HFFc6 (cell line): ENCODE measurements around the gene MTHFR. TPM values are rescaled to one million over a fixed set of nuclear protein-coding genes. Genes with fewer than 3 reads are reported as not detected.
A peak's percentile ranks its signal among the peaks of the same experiment; 100 is the strongest.

Experiments used
- DNase-seq: peaks from one replicate; pipeline ENCODE4 v3.0.0-alpha.2; 2018
- H3K27ac Mint-ChIP-seq: 2 replicates; pipeline ENCODE4 v1.8.0; 2020; ENCODE audit warnings: mild to moderate bottlenecking, mixed read lengths
- H3K27me3 Mint-ChIP-seq: 2 replicates; pipeline ENCODE4 v1.8.0; 2021; ENCODE audit warnings: mild to moderate bottlenecking, moderate library complexity, mixed read lengths; ENCODE audit not compliant: insufficient read depth
- H3K36me3 Mint-ChIP-seq: 2 replicates; pipeline ENCODE4 v1.8.0; 2021; ENCODE audit warnings: low read depth, mixed read lengths
- H3K4me1 Mint-ChIP-seq: 2 replicates; pipeline ENCODE4 v1.8.0; 2020; ENCODE audit warnings: low read depth, mixed read lengths
- H3K4me3 Mint-ChIP-seq: 2 replicates; pipeline ENCODE4 v1.8.0; 2020; ENCODE audit warnings: mild to moderate bottlenecking, moderate library complexity, mixed read lengths
- H3K9me3 Mint-ChIP-seq: 2 replicates; pipeline ENCODE4 v1.8.0; 2020; ENCODE audit warnings: mild to moderate bottlenecking, mixed read lengths
- total RNA-seq, 6 experiments: library from RNA; stranded (reverse); fragmentation: NEBNext Ultra II Directional; extraction: Animal tissue kit (Norgen Biotek cat#: 25700); gene quantifications; 2 replicates in 1 of 6; 3 replicates in 5 of 6; pipeline ENCODE4 v1.2.3, GENCODE V29; 2021
- TF ChIP-seq, protein P1 (sequence below): fragments of 200-600 bp; sonication (generic); IDR thresholded peaks from 2 replicates; pipeline ENCODE4 v1.5.0; 2021; ENCODE audit warnings: antibody characterized with exemption, mild to moderate bottlenecking

MTHFR gene
- total RNA-seq, 6 experiments from 2014 or later: 9.4 to 11.7 (median 10.5) TPM

DNA sequence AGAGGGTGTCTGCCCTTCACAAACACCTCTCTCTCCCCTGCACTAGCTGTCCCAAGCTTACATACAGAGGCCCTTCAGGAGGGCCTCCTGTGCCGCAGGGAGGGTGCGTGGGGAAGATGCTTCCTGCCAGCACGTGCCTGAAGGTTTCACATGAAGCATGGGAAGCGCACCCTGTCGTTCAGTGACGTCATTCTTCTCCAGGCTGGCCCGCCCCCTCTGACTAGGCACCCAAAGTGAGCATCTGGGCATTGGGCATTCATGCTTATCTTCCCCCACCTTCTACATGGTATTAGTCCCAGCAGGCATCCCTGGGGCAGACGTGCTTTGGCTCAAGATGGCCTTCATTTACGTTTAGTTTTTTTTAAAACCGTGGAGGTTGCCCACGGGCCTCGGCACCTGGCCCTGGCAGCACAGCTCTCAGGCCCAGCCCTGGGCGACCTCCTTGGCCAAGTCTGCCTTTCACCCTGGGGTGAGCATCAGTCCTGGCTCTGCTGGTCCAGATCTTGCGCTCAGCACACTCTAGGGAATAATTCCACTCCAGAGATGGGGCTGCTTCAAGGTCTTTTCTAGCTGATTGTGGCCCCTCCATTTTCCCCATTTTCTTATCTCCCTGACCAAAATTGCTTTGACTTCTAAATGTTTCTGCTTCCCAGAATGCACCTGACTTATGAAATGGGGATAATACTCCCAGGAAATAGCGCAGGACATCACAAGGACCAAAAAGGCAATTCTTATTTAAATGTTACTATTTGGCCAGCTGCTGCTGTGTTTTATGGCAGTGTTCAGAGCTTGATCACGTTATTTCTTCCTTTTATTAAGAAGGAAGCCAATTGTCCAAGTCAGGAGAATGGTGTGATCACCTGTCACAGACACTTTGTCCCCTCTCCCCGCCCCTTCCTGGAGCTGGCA, 35.7 kb upstream of the MTHFR start:
- H3K27ac Mint-ChIP-seq: no peak overlapping the region
- DNase-seq: no peak

DNA sequence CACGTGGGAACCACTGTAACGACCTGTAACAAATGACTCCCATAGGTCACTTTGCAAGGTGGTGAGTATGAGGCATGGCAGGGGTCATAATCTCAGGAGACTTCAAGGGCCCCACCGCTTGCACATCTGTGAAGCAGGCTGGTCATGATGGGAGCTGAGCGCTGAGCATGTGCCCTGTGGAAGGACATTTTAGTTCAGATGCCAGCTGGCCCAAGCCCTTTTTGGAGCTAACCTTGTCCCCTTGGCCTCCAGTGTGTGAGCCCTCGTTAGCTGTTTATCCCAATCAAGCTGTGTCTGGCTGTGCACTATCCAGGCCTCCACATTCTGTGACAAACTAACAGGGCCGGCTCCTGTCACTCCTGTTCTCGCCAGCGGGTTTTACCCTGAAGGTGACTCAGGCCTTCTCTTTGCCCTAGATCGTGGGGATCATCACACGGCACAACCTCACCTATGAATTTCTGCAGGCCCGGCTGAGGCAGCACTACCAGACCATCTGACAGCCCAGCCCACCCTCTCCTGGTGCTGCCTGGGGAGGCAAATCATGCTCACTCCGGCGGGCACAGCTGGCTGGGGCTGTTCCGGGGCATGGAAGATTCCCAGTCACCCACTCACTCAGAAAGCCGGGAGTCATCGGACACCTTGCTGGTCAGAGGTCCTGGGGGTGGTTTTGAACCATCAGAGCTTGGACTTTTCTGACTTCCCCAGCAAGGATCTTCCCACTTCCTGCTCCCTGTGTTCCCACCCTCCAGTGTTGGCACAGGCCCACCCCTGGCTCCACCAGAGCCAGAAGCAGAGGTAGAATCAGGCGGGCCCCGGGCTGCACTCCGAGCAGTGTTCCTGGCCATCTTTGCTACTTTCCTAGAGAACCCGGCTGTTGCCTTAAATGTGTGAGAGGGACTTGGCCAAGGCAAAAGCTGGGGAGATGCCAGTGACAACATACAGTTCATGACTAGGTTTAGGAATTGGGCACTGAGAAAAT, 34.3 kb upstream of the MTHFR start:
- H3K27me3 Mint-ChIP-seq: peaks cover 1% of the 10 kb centered on the region; the same call in 1 of the 2 replicates
- no peaks in the 10 kb centered on the region for H3K9me3 Mint-ChIP-seq
- H3K4me1 Mint-ChIP-seq: no peaks in the 10 kb centered on the region
- TF ChIP-seq, protein P1, sequence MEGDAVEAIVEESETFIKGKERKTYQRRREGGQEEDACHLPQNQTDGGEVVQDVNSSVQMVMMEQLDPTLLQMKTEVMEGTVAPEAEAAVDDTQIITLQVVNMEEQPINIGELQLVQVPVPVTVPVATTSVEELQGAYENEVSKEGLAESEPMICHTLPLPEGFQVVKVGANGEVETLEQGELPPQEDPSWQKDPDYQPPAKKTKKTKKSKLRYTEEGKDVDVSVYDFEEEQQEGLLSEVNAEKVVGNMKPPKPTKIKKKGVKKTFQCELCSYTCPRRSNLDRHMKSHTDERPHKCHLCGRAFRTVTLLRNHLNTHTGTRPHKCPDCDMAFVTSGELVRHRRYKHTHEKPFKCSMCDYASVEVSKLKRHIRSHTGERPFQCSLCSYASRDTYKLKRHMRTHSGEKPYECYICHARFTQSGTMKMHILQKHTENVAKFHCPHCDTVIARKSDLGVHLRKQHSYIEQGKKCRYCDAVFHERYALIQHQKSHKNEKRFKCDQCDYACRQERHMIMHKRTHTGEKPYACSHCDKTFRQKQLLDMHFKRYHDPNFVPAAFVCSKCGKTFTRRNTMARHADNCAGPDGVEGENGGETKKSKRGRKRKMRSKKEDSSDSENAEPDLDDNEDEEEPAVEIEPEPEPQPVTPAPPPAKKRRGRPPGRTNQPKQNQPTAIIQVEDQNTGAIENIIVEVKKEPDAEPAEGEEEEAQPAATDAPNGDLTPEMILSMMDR: no peak
- peaks cover 23% of the 10 kb centered on the region for H3K36me3 Mint-ChIP-seq
- no peak overlapping the region for H3K4me3 Mint-ChIP-seq
- H3K27ac Mint-ChIP-seq: no peak overlapping the region
- DNase-seq: no peak

More for the DNA sequence above, 35.7 kb upstream of the MTHFR start:
- peaks cover 34% of the 10 kb centered on the region for H3K36me3 Mint-ChIP-seq
- H3K27me3 Mint-ChIP-seq: peaks cover 1% of the 10 kb centered on the region; the same call in 1 of the 2 replicates
- H3K4me3 Mint-ChIP-seq: no peak overlapping the region
- no peaks in the 10 kb centered on the region for H3K4me1 Mint-ChIP-seq
- TF ChIP-seq, protein P1: no peak
- no peaks in the 10 kb centered on the region for H3K9me3 Mint-ChIP-seq

DNA sequence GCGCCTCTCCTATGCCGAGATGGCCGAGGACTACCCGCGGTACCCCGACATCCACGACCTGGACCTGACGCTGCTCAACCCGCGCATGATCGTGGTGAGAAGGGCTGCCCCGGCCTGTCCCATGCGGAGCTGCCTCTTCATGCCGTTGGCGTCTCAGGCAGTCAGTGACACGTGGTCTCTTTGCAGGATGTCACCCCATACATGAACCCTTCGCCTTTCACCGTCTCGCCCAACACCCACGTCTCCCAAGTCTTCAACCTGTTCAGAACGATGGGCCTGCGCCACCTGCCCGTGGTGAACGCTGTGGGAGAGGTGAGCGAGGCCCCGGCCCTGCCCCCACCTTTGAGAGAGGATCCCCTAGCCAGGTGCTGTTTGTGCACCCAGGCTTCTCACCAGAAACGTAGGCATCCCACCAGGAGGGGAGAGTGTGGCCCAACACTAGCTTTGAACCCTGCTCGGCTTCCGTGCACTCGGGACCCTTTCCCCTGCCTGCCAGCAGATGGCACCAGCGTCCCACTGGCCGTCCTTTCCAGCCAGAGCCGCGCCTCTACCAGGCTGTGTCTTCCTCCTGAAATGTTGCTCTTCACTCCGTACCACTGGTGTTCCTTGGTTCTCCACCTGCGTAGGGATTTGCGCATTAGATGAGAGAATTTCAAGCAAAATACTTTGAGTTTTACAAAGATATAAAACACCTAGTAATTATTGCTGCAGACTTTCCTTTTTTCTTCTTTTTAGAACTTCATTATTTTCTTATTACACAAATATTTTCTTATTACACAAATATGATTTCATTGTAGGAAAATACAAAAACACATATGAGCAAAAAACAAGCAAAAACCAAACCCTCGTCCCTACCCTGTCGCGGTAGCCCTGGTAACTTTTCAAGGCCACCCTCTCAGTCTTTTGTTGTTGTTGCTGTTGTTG, 32.8 kb upstream of the MTHFR start:
- peaks cover 19% of the 10 kb centered on the region; the same call in 1 of the 2 replicates for H3K36me3 Mint-ChIP-seq
- TF ChIP-seq, protein P1: peak; percentile 96
- no peaks in the 10 kb centered on the region for H3K9me3 Mint-ChIP-seq
- no peaks in the 10 kb centered on the region for H3K4me1 Mint-ChIP-seq
- H3K4me3 Mint-ChIP-seq: no peak overlapping the region
- peaks cover 1% of the 10 kb centered on the region; the same call in 1 of the 2 replicates for H3K27me3 Mint-ChIP-seq
- no peak overlapping the region for H3K27ac Mint-ChIP-seq
- DNase-seq: peak; percentile 58

DNA sequence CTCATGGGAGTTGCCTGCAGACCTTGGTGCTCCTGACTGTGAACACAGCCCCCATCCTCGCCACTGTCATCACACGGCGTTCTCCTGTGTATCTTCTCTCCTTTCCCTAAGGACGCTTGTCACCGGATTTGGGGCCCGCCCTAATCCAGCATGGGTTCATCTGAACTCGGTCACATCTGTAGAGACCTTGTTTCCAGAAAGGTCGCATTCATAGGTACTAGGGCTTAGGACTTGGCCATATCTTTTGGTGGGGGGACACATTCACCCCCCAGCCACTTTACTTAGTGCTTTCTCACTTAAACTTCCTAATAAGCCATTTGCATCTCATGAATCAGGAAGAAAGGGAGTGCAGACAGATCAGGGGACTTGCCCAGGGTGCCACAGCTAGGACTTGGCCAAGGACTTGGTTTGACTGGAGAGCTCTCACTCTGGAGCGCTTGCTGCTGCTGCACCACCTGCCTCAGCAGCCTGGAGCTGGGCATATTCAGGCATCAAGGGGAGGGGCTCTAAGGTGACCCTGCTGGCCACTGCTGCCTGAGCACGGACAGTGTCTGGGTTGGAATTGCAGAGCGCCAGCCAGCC, 32.1 kb upstream of the MTHFR start:
- Mint-ChIP-seq H3K4me3 (no peak overlapping the region), H3K27me3 (no peaks in the 10 kb centered on the region; the same call in 1 of the 2 replicates), H3K27ac (no peak overlapping the region), H3K36me3 (peaks cover 19% of the 10 kb centered on the region; the same call in 1 of the 2 replicates), H3K9me3 (no peaks in the 10 kb centered on the region), H3K4me1 (no peaks in the 10 kb centered on the region)
- TF ChIP-seq, protein P1: no peak
- DNase-seq: no peak
